HG03571 (cell line): Measurements from ENCODE around the gene B2M.
"Not testable (repeated sequence)": the region's sequence is repeated elsewhere in the genome, so short reads cannot be mapped to it uniquely, and the experiment has no call there.

Source experiments
- ATAC-seq: cut with Tn5 transposase; IDR thresholded peaks from one replicate; pipeline ENCODE4 v1.9.1; 2021; ENCODE audit not compliant: unreplicated experiment

The B2M gene

DNA sequence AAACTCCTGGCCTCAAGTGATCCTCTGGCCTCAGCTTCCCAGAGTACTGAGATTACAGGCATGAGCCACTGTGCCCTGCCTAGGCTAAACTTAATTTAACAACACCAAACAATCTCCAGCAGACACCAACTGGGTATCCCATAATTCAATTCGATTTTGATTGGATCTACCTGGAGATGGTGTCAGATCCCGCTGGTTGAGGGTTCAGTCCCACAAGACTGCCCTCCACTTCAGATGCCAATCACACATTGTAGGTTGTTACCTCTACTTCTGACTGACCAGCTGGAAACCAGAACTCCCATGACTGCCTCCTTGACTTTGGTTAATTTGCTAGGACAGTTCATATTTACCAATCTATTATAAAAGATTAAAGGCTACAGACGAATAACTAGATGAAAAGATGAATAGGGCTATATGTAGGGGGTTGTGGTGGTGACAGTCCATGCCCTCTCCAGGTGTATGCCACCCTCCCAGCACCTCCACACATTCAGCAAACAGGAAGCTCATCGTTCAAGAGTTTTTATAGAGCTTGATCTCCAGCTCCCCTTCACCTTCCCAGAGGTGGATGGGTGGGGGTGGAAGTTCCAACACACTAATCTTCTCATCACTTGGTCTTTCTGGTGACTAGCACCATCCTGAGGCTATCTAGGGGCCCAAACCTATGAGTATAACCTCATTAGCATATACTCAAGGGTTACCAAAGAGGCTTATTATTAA, 9.3 kb downstream of the B2M start:
- ATAC-seq: no peak

DNA sequence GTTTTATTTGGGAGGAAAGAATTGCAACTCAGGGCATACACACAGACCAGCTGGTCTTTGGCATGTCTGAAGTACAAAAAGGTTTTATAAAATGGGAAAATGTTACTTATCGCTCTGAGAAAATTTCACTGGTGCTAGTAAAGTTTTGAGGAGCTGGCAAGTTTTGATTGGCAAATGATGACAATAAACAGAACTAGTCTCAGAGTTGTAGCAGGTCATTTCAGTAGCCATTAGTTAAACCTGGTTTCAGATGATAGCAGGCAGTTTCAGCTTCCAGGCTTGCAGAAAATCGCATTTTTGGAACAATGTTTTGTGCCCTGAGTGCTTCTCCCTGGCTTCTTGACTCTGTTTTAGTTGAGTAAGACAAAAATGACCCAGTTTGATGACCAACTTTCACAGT, 10.7 kb downstream of the B2M start:
- ATAC-seq: no peak

DNA sequence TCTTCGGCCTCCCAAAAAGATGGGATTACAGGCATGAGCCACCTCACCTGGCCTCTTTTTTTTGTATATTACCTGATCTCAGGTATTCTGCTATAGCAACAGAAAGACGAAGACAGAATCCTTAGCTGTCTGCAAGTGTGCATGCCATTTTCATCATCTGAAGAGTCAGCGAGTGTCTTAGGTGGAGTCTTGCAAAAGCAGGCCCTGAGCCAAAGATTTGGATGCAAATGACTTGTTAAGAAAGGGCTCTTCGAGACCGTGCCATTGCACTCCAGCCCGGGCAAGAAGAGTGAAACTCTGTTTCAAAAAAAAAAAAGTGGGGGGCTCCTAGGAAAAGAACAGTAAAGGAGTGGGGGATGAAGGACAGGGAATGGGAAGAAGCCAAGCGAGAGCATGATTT, 14.8 kb downstream of the B2M start:
- no peak for ATAC-seq

DNA sequence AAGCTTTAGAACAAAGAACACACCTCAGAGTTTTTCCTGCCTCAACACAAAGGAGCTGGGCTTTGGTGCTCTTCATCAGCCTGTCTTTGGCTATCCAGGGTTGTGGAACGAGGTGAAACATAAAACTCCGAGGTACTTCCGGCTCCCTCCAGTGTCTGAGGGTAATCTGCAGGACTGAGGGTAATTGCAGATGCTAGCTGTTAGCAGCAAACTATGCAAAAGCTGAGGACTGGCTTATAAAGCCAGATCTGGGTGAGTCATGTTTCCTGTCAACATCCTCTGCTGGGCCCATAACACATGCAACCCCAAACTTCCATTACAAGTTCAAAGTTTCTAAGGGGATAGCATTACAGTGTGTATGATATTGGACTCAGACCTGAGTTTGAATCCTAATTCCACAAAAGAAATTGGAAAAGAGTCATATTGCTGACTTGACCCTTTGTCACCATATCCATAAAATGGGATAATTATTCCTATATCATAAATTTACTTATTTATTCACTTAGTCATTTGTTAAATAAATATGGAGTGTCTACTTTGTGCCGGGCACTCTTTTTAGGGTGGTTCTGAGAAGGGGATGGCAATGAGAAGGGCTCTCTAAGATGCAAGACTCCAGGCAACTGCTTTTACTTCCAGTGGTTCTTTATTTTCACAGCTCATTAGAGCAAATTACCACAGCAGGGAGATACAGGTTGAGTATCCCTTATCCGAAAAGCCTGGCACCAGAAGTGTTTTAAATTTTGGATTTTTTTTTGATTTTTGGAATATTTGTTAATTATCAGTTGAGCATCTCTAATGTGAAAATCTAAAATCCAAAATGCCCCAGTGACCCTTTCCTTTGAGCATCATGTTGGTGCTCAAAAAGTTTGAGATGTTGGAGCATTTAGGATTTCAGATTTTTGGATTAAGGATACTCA, 15.5 kb downstream of the B2M start:
- ATAC-seq: peak; percentile 27

GRCh38 chr15:44727485-44728231, 16.3 kb downstream of the B2M start:
- ATAC-seq: no peak

GRCh38 chr15:44728232-44728575, 16.9 kb downstream of the B2M start:
- not testable (repeated sequence) for ATAC-seq

DNA sequence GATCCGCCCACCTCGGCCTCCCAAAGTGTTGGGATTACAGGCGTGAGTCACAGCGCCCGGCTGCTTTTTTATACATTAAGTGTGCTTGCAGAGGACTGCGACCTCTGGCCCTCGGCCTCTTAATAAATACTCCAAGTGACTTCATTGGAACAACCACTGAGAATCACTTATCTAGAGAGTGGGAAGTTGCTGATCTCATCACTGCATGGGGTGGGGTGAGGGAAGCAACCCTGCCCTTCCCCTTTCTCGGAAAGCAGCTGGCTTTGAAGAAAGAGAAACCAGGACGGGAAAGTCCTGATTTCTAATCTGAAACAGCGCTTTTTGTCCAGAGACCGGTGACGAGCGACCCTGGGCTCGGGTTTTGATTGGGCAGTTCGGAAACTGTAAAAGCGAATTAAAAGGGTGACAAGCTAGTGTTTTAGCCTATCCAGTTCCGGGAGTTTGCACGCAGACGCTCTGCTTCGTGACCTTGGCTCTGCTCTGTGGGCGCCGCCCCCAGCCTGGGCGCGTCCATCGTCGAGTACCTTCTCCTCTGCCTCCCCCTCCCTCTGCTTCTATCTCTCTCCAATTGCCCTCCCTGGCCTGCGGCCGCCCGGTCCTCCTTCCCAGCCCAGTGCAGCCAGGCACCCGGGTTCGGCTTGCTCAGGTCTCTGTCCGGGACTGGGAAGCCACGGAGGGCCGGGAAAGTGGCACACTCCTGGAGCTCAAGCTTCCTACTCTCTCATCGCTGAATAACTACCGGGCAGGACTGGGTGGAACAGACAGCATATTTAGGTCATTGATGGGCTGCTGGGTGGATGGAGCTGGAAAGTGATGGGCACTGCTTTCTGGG, 17.5 kb downstream of the B2M start:
- peak; percentile 75 for ATAC-seq

- no peak for ATAC-seq
These were observed 18.3 kb downstream of the B2M start for GRCh38 chr15:44729408-44730127.

GRCh38 chr15:44734839-44735481, 23.6 kb downstream of the B2M start:
- no peak for ATAC-seq

DNA sequence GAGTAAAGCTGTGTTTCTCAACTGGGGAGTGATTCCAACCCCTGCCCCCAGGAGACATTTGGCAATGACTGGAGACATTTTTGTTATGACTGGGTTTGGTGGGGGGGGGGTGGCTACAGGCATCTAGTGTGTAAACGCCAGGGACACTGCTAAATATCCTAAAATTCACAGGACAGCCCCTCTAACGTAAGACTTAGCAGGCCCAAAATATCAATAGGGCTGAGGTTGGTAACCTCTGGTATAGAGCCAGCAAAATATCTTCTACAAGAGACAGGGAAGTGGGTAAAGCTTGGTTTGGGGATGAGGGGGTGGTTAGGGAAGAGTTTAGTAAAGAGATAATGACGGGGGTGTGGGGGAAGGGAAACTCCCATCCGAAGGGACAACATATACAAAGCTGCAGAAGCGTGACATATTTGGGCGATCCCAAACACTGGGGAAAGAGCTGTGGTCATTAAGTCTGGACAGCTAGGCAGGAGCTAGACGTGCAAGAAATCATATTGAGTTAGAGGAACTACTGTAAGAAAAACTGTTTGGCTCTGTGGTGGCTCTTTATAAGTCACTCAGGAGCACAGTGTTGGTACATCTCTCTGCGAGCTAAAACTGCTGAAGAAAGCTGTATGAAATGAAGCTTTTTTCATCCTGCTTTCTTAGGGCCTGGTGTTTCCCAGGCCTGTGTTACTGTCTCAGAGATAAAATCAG, 24.3 kb downstream of the B2M start:
- ATAC-seq: no peak

GRCh38 chr15:44736181-44736765, 25.0 kb downstream of the B2M start, which contains the start of gene TRIM69:
TRIM69 (plus strand) TSS chr15:44736528; CDS start chr15:44736705, 177 bp downstream.
- ATAC-seq: no peak

GRCh38 chr15:44738340-44738984, 27.1 kb downstream of the B2M start:
- no peak for ATAC-seq

GRCh38 chr15:44739222-44739847, 28.0 kb downstream of the B2M start:
- ATAC-seq: not testable (repeated sequence)

- not testable (repeated sequence) for ATAC-seq
These were observed 32.1 kb downstream of the B2M start for GRCh38 chr15:44743454-44743853.

GRCh38 chr15:44753345-44753744, 42.0 kb downstream of the B2M start:
- ATAC-seq: no peak

DNA sequence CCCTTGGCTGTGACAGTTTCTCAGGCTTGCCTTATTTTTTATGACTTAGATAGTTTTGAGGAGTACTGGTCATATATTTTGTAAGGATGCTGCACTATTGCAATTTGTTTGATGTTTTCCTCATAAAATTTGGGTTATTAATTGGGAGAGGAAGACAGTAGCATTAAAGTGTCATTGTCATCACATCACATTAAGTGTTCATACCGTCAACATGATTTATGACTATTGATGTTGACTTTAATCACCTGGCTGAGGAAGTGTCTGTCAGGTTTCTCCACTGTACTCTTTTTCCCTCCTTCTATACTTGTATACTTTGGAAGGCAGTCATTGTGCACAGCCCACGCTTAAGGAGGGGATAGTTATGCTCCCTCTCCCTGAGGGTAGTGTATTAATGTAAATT, 51.9 kb downstream of the B2M start:
- no peak for ATAC-seq

DNA sequence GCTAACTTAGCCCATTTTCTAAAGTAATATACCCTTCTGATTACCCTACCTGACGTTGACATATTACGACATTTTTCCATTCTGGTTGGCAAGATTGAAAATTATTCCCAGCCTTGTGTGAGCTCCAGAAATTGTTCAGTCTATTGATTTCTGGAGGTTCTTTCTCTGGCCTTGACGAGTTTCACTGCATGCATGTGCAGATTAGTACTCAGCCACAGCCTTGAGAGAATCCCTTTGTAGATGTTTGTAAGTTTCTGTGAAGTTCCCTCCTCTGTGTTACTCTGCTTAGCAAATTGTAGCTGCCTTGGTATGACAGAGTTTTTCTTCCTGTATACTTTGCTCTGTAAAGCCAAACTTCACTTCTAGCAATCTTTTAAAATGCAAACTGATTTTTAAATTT, 52.5 kb downstream of the B2M start:
- no peak for ATAC-seq

- ATAC-seq: no peak
These were observed 53.7 kb downstream of the B2M start for GRCh38 chr15:44765036-44765435.
